Bronchus fibroblast of lung (primary cell): ENCODE results near the gene FIGNL2. TPM values are rescaled to one million over a fixed set of nuclear protein-coding genes. Genes with fewer than 3 reads are reported as not detected.

Experiments
- total RNA-seq: library from RNA; depleted of rRNA; stranded (reverse); fragments of >200 nt; gene quantifications from 2 replicates; pipeline ENCODE4 v1.2.3, GENCODE V29; 2015

FIGNL2 gene
- total RNA-seq = under 0.01 TPM in 2 replicates

GRCh38 chr12:51848326-51848727, at the start of gene FIGNL2:
FIGNL2 (minus strand) TSS chr12:51848718; CDS start chr12:51822413, 26,305 bp downstream.

GRCh38 chr12:51887476-51888315, 39.2 kb upstream of the FIGNL2 start, which contains the start of gene ANKRD33:
ANKRD33 (plus strand) TSS chr12:51888103; CDS start chr12:51888187, 84 bp downstream.

Other genes starting within 250 kb of the FIGNL2 start
- under 0.01 TPM in 1 of 2 replicates, not detected in the other for gene ANKRD33, start 39.4 kb upstream of the FIGNL2 start, total RNA-seq
- gene ACVRL1, start 58.8 kb upstream of the FIGNL2 start, total RNA-seq = 11.3 and 20.2 TPM in 2 replicates
- gene ACVR1B, start 103.0 kb upstream of the FIGNL2 start, total RNA-seq = 5.0 and 6.1 TPM in 2 replicates
- gene TAMALIN, start 158.2 kb upstream of the FIGNL2 start, total RNA-seq = 6.1 and 6.2 TPM in 2 replicates
- 1.0 and 2.2 TPM in 2 replicates for gene NR4A1, start 202.7 kb upstream of the FIGNL2 start, total RNA-seq
- 50.7 and 52.3 TPM in 2 replicates for gene ATG101, start 221.3 kb upstream of the FIGNL2 start, total RNA-seq
- gene SMIM41, start 231.0 kb upstream of the FIGNL2 start, total RNA-seq = 0.17 TPM in 1 of 2 replicates, not detected in the other